ENCODE measurements around the gene NRXN3.

DNA sequence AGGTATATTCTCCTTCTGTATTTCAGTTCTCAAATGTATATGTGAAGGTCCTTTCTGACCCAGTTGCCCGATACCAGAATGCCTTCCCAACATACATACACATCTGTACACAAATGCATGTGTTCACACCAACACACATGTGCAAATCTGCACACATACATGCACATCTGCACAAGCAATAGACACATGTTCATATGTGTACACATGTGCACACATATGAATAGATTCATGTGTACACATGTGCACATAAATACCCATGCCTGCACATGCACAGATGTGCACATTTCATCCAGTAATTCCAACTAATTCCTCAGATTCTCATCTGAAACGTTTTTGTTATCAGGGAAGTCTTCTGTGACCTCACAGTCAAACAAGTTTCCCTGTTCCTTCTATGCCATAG lies 933.6 kb downstream of the NRXN3 start:
- no peak for TF ChIP-seq GATA2 (IDR thresholded peaks at IDR 0.05; ENCODE audit: low read depth, low read length)
- no peak for TF ChIP-seq GATA3 (IDR thresholded peaks at IDR 0.05; ENCODE audit: low read depth, low read length)

Measured in SH-SY5Y (cell line).